Caco-2 (cell line): ENCODE data around the gene ZNF501. TPM values are rescaled to one million over a fixed set of nuclear protein-coding genes. Genes with fewer than 3 reads are reported as not detected.

Experiments used
- BruUV-seq: library from RNA; stranded (reverse); fragments of 400-500 nt; replicated peaks from 2 replicates; lab custom pipeline; 2021; lab: Mats Ljungman, UMichigan
- CTCF ChIA-PET: fragments of 300-600 bp; sonication (Branson Sonifier 250); formaldehyde crosslinking; loops from one replicate; lab custom pipeline; 2022; ENCODE audit warnings: antibody characterized with exemption; lab: Charles Lee
- POLR2A ChIA-PET: fragments of 300-600 bp; sonication (Branson Sonifier 250); formaldehyde crosslinking; loops from one replicate; lab custom pipeline; 2022; ENCODE audit warnings: antibody characterized with exemption; lab: Charles Lee
- DNase-seq, 2 experiments: peaks; one replicate each; pipeline versions ENCODE4 v3.0.0 to v3.0.0-alpha.2; 2020 to 2022
- H3K27me3 ChIP-seq: replicated peaks from 2 replicates; pipeline ENCODE4 v1.6.0; 2011; ENCODE audit warnings: low read length; ENCODE audit not compliant: control insufficient read depth, insufficient read depth
- H3K36me3 ChIP-seq: 2 replicates; pipeline ENCODE4 v1.5.1; 2011; ENCODE audit warnings: low read length; ENCODE audit not compliant: control insufficient read depth, insufficient read depth
- H3K4me1 ChIP-seq: fragments of 250-450 bp; sonication (Bioruptor Pico); 2 replicates; pipeline ENCODE4 v1.5.1; 2020; ENCODE audit warnings: mild to moderate bottlenecking
- H3K4me3 ChIP-seq: 2 replicates; pipeline ENCODE4 v1.5.1; 2011; ENCODE audit warnings: low read depth, mild to moderate bottlenecking, control low read depth, low read length
- H3K9me3 ChIP-seq: fragments of 250-450 bp; sonication (Bioruptor Pico); 2 replicates; pipeline ENCODE4 v1.5.1; 2020; ENCODE audit warnings: mild to moderate bottlenecking, moderate library complexity
- H3K27ac Mint-ChIP-seq: one replicate; pipeline ENCODE4 v1.8.0; 2022; ENCODE audit warnings: mixed read lengths; ENCODE audit not compliant: unreplicated experiment
- H3K27me3 Mint-ChIP-seq: one replicate; pipeline ENCODE4 v1.8.0; 2022; ENCODE audit warnings: mixed read lengths; ENCODE audit not compliant: insufficient read depth, unreplicated experiment
- H3K36me3 Mint-ChIP-seq: one replicate; pipeline ENCODE4 v1.8.0; 2022; ENCODE audit warnings: mild to moderate bottlenecking, mixed read lengths; ENCODE audit not compliant: insufficient read depth, unreplicated experiment
- H3K4me1 Mint-ChIP-seq: one replicate; pipeline ENCODE4 v1.8.0; 2022; ENCODE audit warnings: low read depth, mixed read lengths; ENCODE audit not compliant: unreplicated experiment
- H3K4me3 Mint-ChIP-seq: one replicate; pipeline ENCODE4 v1.8.0; 2022; ENCODE audit warnings: mild to moderate bottlenecking, moderate library complexity, mixed read lengths; ENCODE audit not compliant: unreplicated experiment
- H3K9me3 Mint-ChIP-seq: one replicate; pipeline ENCODE4 v1.8.0; 2022; ENCODE audit warnings: mixed read lengths; ENCODE audit not compliant: unreplicated experiment
- intact Hi-C: fragments of 100-400 bp; cut with micrococcal nuclease; formaldehyde crosslinking; loops from one replicate; pipeline ENCODE4 v1.10.0; 2022; ENCODE audit not compliant: unreplicated experiment
- total RNA-seq: library from RNA; stranded (reverse); gene quantifications from 2 replicates; pipeline ENCODE4 v1.2.3, GENCODE V29; 2022
- TF ChIP-seq, protein P1 (sequence below), 2 experiments: fragments of 200-600 bp in 1 of 2; IDR thresholded peaks; 1 replicate in 1 of 2; 2 replicates in 1 of 2; pipeline versions ENCODE4 v1.5.1 to v1.8.0; 2011 to 2022; ENCODE audit warnings: antibody characterized with exemption in 1 of 2, control low read depth in 1 of 2, inconsistent platforms in 1 of 2, low read depth in 1 of 2, low read length in 1 of 2, mild to moderate bottlenecking in 1 of 2, moderate library complexity in 1 of 2; ENCODE audit not compliant: insufficient read depth in 1 of 2, severe bottlenecking in 1 of 2, unreplicated experiment in 1 of 2

Gene ZNF501
- total RNA-seq, 1 experiment from 2014 or later: 3.3 TPM

DNA sequence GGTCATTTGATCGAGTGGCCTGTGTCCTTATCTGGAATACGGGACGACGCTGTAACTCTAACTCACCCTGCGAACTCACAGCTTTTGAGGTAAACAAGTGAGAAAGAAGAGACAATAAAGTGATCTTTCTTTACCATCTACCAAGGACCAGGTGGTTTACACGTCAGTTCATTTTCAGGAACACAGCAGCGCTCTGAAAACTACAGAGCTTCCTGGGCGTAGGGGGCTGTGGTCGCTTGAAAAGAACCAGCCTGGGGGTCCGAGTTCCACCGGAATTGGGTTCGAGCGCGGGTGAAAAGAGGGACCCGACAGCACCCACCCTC is 31.6 kb downstream of the ZNF501 start:
- Histone ChIP-seq H3K36me3 (no peaks in the 10 kb centered on the region; the same call in 1 of the 2 replicates), H3K27me3 (no peaks in the 10 kb centered on the region), H3K4me3 (peak overlapping the region; percentile 75), H3K9me3 (peaks cover 8% of the 10 kb centered on the region; the same call in 1 of the 2 replicates), H3K4me1 (no peaks in the 10 kb centered on the region; the same call in 1 of the 2 replicates)
- TF ChIP-seq, protein P1, sequence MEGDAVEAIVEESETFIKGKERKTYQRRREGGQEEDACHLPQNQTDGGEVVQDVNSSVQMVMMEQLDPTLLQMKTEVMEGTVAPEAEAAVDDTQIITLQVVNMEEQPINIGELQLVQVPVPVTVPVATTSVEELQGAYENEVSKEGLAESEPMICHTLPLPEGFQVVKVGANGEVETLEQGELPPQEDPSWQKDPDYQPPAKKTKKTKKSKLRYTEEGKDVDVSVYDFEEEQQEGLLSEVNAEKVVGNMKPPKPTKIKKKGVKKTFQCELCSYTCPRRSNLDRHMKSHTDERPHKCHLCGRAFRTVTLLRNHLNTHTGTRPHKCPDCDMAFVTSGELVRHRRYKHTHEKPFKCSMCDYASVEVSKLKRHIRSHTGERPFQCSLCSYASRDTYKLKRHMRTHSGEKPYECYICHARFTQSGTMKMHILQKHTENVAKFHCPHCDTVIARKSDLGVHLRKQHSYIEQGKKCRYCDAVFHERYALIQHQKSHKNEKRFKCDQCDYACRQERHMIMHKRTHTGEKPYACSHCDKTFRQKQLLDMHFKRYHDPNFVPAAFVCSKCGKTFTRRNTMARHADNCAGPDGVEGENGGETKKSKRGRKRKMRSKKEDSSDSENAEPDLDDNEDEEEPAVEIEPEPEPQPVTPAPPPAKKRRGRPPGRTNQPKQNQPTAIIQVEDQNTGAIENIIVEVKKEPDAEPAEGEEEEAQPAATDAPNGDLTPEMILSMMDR (IDR thresholded peaks at IDR 0.05; ENCODE audit: insufficient read depth in 1 of 2, low read depth in 1 of 2, low read length in 1 of 2, severe bottlenecking in 1 of 2, unreplicated experiment in 1 of 2): no peak
- POLR2A ChIA-PET: interaction anchor here (1.1 to 1.2 kb wide), 2 partner anchors 32 to 423 kb away, joined by 4 to 5 read pairs; partner anchors contain the start of gene TCAIM
- H3K27ac Mint-ChIP-seq: peak overlapping the region; percentile 94
- H3K36me3 Mint-ChIP-seq: peaks cover 30% of the 10 kb centered on the region
- no peaks in the 10 kb centered on the region for H3K4me1 Mint-ChIP-seq
- peak overlapping the region; percentile 93 for H3K4me3 Mint-ChIP-seq
- intact Hi-C loops: loop anchor here (1.0 kb wide), 1 partner anchor 32 kb away; the partner anchor contains the start of gene ZNF501
- DNase-seq: no peak
- CTCF ChIA-PET: no interaction called here
- H3K27me3 Mint-ChIP-seq: no peaks in the 10 kb centered on the region
- peaks cover 21% of the 10 kb centered on the region for H3K9me3 Mint-ChIP-seq
- TSS peak; percentile 47 for BruUV-seq

DNA sequence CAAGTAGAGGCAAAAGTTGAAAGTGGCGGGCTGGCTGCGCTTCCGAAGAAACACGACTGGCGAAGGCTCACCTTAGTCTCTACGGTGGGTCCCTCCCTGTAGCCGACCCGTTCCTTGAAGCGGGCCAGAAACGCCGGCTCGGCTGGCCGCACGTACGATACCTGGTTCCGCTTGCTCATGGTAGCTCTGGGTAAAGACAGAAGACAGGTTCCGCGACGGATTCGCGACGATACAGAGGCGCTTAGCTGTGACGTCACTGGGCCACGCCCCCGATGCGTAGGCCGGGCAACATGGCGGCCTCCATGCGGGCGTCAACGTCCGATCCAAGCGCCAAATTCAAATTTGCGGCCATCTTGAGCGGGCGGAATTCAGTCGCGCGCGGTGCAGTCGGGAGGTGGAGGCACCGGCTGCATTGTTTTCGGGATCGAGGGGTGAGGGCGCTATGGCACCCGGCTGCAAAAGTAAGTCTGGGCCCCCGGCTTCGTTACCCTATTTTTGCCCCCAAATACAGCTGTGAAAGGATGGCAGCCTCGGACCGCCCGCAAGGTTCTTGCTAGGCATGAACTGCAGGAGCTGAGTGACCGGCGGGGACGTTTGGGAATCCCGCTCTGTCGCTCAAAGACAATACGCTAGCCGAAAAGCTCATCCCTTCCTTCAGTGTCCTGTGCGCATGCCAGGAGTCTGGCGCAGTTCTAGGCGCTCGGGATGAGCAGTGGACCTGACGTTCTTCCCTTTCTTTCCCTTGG is 32.2 kb downstream of the ZNF501 start, which contains the start of the genes KIAA1143 and KIF15:
Gene KIAA1143 (minus strand): TSS at position 196 of the 746 bp plus-strand sequence. CDS start 17 bp downstream, at position 179.
Gene KIF15 (plus strand): TSS at position 371 of the 746 bp plus-strand sequence. CDS start 72 bp downstream, at position 443.
- intact Hi-C loops: loop anchor here (1.0 kb wide), 1 partner anchor 32 kb away; the partner anchor contains the start of gene ZNF501
- no peaks in the 10 kb centered on the region for H3K27me3 ChIP-seq
- CTCF ChIA-PET: interaction anchor here (0.6 to 0.7 kb wide), 2 partner anchors 75 to 761 kb away, joined by 3 to 4 read pairs; no protein-coding TSS in a partner anchor
- H3K36me3 Mint-ChIP-seq: peaks cover 34% of the 10 kb centered on the region
- peak within 1 kb of the TSS; percentile 75 for H3K4me3 ChIP-seq
- TSS peak; percentile 72 for BruUV-seq
- no peaks in the 10 kb centered on the region; the same call in 1 of the 2 replicates for H3K4me1 ChIP-seq
- peak within 1 kb of the TSS; percentile 93 for H3K4me3 Mint-ChIP-seq
- no peaks in the 10 kb centered on the region for H3K27me3 Mint-ChIP-seq
- peak within 1 kb of the TSS; percentile 94 for H3K27ac Mint-ChIP-seq
- peaks cover 21% of the 10 kb centered on the region for H3K9me3 Mint-ChIP-seq
- TF ChIP-seq, protein P1 (IDR thresholded peaks at IDR 0.05; ENCODE audit: insufficient read depth in 1 of 2, low read depth in 1 of 2, low read length in 1 of 2, severe bottlenecking in 1 of 2, unreplicated experiment in 1 of 2): no peak
- H3K9me3 ChIP-seq: peaks cover 8% of the 10 kb centered on the region; the same call in 1 of the 2 replicates
- POLR2A ChIA-PET: interaction anchor here (0.6 to 1.2 kb wide), 4 partner anchors 15 to 424 kb away, joined by 3 to 5 read pairs (median 4); partner anchors contain the start of gene TCAIM
- no peaks in the 10 kb centered on the region for H3K4me1 Mint-ChIP-seq
- DNase-seq: peak; percentile 95 to 96
- H3K36me3 ChIP-seq: peaks cover 3% of the 10 kb centered on the region

DNA sequence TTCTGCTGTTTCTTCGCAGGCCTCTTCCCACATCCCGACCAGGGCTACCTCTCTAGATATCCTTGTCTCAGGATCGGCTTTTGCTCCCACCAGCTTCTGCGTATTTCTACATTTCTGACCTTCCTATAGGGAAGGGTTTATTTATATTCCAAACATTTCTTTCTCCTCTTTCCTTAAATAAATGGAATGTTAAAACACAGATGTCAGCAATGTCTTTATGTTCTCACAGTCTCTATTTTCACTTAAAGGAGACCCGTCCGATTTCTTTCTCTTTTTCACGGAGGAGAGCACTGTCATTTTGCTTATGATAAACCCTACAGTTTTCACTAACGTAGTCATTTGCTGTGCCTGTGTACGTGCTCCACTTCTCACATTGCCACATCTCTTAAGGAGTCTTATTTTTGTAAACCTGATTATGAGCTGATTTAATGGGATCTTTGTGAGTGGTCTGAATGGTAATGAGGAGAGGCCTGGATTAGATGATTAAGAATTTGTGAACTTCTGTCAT is 32.8 kb downstream of the ZNF501 start:
- CTCF ChIA-PET: interaction anchor here (0.6 to 0.7 kb wide), 2 partner anchors 75 to 761 kb away, joined by 3 to 4 read pairs; no protein-coding TSS in a partner anchor
- Histone ChIP-seq H3K9me3 (peaks cover 8% of the 10 kb centered on the region), H3K4me3 (peak overlapping the region; percentile 75), H3K36me3 (peaks cover 3% of the 10 kb centered on the region), H3K27me3 (no peaks in the 10 kb centered on the region), H3K4me1 (no peaks in the 10 kb centered on the region; the same call in 1 of the 2 replicates)
- Mint-ChIP-seq H3K9me3 (peaks cover 21% of the 10 kb centered on the region), H3K27me3 (no peaks in the 10 kb centered on the region), H3K4me1 (no peaks in the 10 kb centered on the region), H3K27ac (peak overlapping the region; percentile 94), H3K4me3 (peak overlapping the region; percentile 93), H3K36me3 (peaks cover 35% of the 10 kb centered on the region)
- intact Hi-C loops: no loop called here
- TF ChIP-seq, protein P1 (IDR thresholded peaks at IDR 0.05; ENCODE audit: insufficient read depth in 1 of 2, low read depth in 1 of 2, low read length in 1 of 2, severe bottlenecking in 1 of 2, unreplicated experiment in 1 of 2): no peak
- POLR2A ChIA-PET: interaction anchor here (1.0 to 1.2 kb wide), 3 partner anchors 15 to 424 kb away, joined by 4 to 5 read pairs (median 4); partner anchors contain the start of gene TCAIM
- no peak for DNase-seq
- BruUV-seq: no TSS peak
